ENCODE data around the gene LRRIQ1.

Gene LRRIQ1

GRCh38 chr12:85280165-85280983 lies 244.2 kb downstream of the LRRIQ1 start, which contains the start of gene ALX1:
TSS of gene ALX1 (plus strand) at chr12:85280220. CDS start at chr12:85280262, 42 bp downstream.
- no peak for DNase-seq (ENCODE audit: low read depth)

GRCh38 chr12:85280984-85281630 lies 245.0 kb downstream of the LRRIQ1 start:
- no peak for DNase-seq (ENCODE audit: low read depth)

- DNase-seq (ENCODE audit: low read depth): no peak
Measured at GRCh38 chr12:85281636-85282312, 245.6 kb downstream of the LRRIQ1 start.

- no peak for DNase-seq (ENCODE audit: low read depth)
Measured at GRCh38 chr12:85283560-85283959, 247.4 kb downstream of the LRRIQ1 start.

Measured in stimulated activated CD4-positive, alpha-beta T cell treated with anti-CD3 and anti-CD28 coated beads, Interleukin-2, amount 100 ng/mL, for 4 hours (primary cell).